ENCODE results near the gene SNX24.

Gene SNX24

DNA sequence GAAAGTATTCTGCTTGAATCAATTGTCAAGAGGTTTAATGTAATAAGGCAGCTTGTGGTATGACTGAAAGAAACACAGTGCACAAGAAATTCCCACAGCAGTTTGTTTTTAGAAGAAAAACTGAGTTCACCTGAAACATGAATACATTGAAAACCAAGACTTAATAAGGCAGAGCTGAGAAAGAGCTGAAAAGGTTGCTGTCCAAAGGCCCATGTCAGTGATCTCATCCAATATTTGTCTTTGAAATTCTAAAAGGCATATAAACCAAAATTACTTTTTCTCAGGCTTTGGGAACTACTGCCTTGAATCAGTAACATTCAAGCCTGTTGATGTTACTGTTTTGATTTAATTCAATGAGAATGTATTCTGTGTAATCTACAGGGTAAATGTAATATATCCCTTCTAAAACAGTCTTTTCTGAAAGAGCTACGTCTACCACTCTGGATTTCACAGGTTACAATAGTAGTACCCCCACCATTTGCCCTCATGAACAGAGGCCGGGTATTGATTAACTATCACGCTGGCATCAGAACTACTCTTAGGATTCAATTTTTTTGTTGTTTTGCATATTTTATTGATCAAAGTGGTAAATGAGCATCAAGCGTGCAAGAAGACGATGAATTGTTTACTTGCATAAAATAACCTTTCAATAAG lies 133.4 kb downstream of the SNX24 start:
- TF ChIP-seq GLIS3 (CRISPR knock-in tag; IDR thresholded peaks at IDR 0.05): no peak
- TF ChIP-seq, protein P1, sequence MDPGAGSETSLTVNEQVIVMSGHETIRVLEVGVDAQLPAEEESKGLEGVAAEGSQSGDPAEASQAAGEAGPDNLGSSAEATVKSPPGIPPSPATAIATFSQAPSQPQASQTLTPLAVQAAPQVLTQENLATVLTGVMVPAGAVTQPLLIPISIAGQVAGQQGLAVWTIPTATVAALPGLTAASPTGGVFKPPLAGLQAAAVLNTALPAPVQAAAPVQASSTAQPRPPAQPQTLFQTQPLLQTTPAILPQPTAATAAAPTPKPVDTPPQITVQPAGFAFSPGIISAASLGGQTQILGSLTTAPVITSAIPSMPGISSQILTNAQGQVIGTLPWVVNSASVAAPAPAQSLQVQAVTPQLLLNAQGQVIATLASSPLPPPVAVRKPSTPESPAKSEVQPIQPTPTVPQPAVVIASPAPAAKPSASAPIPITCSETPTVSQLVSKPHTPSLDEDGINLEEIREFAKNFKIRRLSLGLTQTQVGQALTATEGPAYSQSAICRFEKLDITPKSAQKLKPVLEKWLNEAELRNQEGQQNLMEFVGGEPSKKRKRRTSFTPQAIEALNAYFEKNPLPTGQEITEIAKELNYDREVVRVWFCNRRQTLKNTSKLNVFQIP (CRISPR knock-in tag; IDR thresholded peaks at IDR 0.05; ENCODE audit: borderline replicate concordance, low read depth): no peak
- ATAC-seq: no peak

DNA sequence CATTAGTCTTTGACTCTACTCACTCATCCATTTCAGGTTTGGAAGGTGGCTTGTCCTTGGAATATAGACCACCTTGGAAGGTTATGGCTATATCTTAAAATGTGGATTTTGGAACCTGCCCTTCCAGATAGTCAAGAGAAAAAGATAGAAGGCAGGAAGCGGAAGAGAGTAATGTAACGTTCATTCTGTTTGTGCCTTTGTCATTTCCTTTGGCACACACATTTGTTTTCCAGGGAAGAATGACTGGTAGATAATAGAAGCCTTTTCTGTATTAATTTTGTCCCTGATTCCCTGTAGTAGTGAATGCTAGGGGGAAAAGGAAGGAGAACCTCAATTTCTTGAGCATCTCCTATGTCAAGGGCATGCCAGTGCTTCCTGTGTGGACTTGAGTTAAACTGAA lies 136.4 kb downstream of the SNX24 start:
- TF ChIP-seq SNAI2 (CRISPR knock-in tag; IDR thresholded peaks at IDR 0.05) (no peak), OSR1 (CRISPR knock-in tag; IDR thresholded peaks at IDR 0.05) (no peak), CSDC2 (CRISPR knock-in tag; IDR thresholded peaks at IDR 0.05) (no peak), TCF4 (CRISPR knock-in tag; IDR thresholded peaks at IDR 0.05; ENCODE audit: borderline replicate concordance) (no peak), ZFP3 (CRISPR knock-in tag; IDR thresholded peaks at IDR 0.05) (no peak), TOX (CRISPR knock-in tag; IDR thresholded peaks at IDR 0.05; ENCODE audit: borderline replicate concordance) (no peak), ZC3H10 (CRISPR knock-in tag; IDR thresholded peaks at IDR 0.05) (no peak), ZNF70 (CRISPR knock-in tag; IDR thresholded peaks at IDR 0.05) (no peak), PATZ1 (CRISPR knock-in tag; IDR thresholded peaks at IDR 0.05; ENCODE audit: borderline replicate concordance) (no peak), ZNF8 (CRISPR knock-in tag; IDR thresholded peaks at IDR 0.05) (no peak), ISL1 (CRISPR knock-in tag; IDR thresholded peaks at IDR 0.05) (no peak), PPARA (CRISPR knock-in tag; IDR thresholded peaks at IDR 0.05; ENCODE audit: borderline replicate concordance) (no peak), RARB (CRISPR knock-in tag; IDR thresholded peaks at IDR 0.05) (no peak), BACH2 (CRISPR knock-in tag; IDR thresholded peaks at IDR 0.05; ENCODE audit: borderline replicate concordance) (no peak), CSRNP3 (CRISPR knock-in tag; IDR thresholded peaks at IDR 0.05) (no peak), GLIS3 (CRISPR knock-in tag; IDR thresholded peaks at IDR 0.05) (no peak), ZFP30 (CRISPR knock-in tag; IDR thresholded peaks at IDR 0.05) (no peak)
- TF ChIP-seq, protein P2, sequence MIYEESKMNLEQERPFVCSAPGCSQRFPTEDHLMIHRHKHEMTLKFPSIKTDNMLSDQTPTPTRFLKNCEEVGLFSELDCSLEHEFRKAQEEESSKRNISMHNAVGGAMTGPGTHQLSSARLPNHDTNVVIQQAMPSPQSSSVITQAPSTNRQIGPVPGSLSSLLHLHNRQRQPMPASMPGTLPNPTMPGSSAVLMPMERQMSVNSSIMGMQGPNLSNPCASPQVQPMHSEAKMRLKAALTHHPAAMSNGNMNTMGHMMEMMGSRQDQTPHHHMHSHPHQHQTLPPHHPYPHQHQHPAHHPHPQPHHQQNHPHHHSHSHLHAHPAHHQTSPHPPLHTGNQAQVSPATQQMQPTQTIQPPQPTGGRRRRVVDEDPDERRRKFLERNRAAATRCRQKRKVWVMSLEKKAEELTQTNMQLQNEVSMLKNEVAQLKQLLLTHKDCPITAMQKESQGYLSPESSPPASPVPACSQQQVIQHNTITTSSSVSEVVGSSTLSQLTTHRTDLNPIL (CRISPR knock-in tag; IDR thresholded peaks at IDR 0.05; ENCODE audit: low read depth): no peak
- TF ChIP-seq, protein P1 (CRISPR knock-in tag; IDR thresholded peaks at IDR 0.05; ENCODE audit: borderline replicate concordance, low read depth): no peak
- TF ChIP-seq, protein P3, sequence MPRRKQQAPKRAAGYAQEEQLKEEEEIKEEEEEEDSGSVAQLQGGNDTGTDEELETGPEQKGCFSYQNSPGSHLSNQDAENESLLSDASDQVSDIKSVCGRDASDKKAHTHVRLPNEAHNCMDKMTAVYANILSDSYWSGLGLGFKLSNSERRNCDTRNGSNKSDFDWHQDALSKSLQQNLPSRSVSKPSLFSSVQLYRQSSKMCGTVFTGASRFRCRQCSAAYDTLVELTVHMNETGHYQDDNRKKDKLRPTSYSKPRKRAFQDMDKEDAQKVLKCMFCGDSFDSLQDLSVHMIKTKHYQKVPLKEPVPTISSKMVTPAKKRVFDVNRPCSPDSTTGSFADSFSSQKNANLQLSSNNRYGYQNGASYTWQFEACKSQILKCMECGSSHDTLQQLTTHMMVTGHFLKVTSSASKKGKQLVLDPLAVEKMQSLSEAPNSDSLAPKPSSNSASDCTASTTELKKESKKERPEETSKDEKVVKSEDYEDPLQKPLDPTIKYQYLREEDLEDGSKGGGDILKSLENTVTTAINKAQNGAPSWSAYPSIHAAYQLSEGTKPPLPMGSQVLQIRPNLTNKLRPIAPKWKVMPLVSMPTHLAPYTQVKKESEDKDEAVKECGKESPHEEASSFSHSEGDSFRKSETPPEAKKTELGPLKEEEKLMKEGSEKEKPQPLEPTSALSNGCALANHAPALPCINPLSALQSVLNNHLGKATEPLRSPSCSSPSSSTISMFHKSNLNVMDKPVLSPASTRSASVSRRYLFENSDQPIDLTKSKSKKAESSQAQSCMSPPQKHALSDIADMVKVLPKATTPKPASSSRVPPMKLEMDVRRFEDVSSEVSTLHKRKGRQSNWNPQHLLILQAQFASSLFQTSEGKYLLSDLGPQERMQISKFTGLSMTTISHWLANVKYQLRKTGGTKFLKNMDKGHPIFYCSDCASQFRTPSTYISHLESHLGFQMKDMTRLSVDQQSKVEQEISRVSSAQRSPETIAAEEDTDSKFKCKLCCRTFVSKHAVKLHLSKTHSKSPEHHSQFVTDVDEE (CRISPR knock-in tag; IDR thresholded peaks at IDR 0.05): no peak
- no peak for ATAC-seq
